HepG2 (cell line): ENCODE data around the gene NAA15.

Experiments used
- BRCA1 ChIP-seq: sonication (generic); formaldehyde crosslinking; IDR thresholded peaks from 2 replicates; pipeline ENCODE4 v1.4.0; 2020; ENCODE audit warnings: missing genetic modification reagents
- ELF4 ChIP-seq: sonication (generic); formaldehyde crosslinking; IDR thresholded peaks from 2 replicates; pipeline ENCODE4 v1.5.0; 2020; ENCODE audit warnings: missing genetic modification reagents, mild to moderate bottlenecking, moderate library complexity, borderline replicate concordance
- JUN ChIP-seq: sonication (generic); formaldehyde crosslinking; IDR thresholded peaks from 2 replicates; pipeline ENCODE4 v1.4.0; 2020; ENCODE audit warnings: mild to moderate bottlenecking, missing genetic modification reagents
- MNT ChIP-seq: fragments of 450-650 bp; IDR thresholded peaks from 2 replicates; pipeline ENCODE4 v1.6.1; 2016
- TCF7L2 ChIP-seq: IDR thresholded peaks from 2 replicates; pipeline ENCODE4 v1.6.1; 2011; ENCODE audit warnings: mild to moderate bottlenecking, low read depth, low read length, moderate library complexity

- TF ChIP-seq BRCA1 (CRISPR knock-in tag) (no peak), TCF7L2 (no peak), JUN (no peak), MNT (no peak), ELF4 (CRISPR knock-in tag) (no peak)
Observed at GRCh38 chr4:139386421-139386820, 85.1 kb downstream of the NAA15 start.
